H1 (cell line): ENCODE data around the gene ALOX15. TPM values are rescaled to one million over a fixed set of nuclear protein-coding genes. Genes with fewer than 3 reads are reported as not detected.
"Not testable (repeated sequence)": the region's sequence is repeated elsewhere in the genome, so short reads cannot be mapped to it uniquely, and the experiment has no call there.

Source experiments
- CTCF ChIA-PET: fragments of 300-600 bp; sonication (Branson Sonifier 250); formaldehyde crosslinking; loops from one replicate; lab custom pipeline; 2021; ENCODE audit not compliant: partially characterized antibody; lab: Charles Lee
- POLR2A ChIA-PET: fragments of 300-600 bp; sonication (Branson Sonifier 250); formaldehyde crosslinking; loops from one replicate; lab custom pipeline; 2021; ENCODE audit warnings: inconsistent platforms; ENCODE audit not compliant: partially characterized antibody; lab: Charles Lee
- DNase-seq, 2 experiments: peaks; one replicate each; pipeline versions ENCODE4 v3.0.0 to v3.0.0-alpha.2; 2010 to 2022; ENCODE audit warnings: low spot score in 2 of 2, low read depth in 1 of 2, mixed read lengths in 1 of 2
- FAIRE-seq: peaks from 2 replicates; lab custom pipeline; 2011; peaks lifted over from hg19 to GRCh38; lab: Jason Lieb, UNC
- H2AFZ ChIP-seq: 2 replicates; pipeline ENCODE4 v1.8.1; 2012; ENCODE audit warnings: low read length, inconsistent platforms
- H2AK5ac ChIP-seq: 2 replicates; pipeline ENCODE4 v1.6.1; 2013; ENCODE audit warnings: low read depth, low read length
- H2BK120ac ChIP-seq: replicated peaks from 2 replicates; pipeline ENCODE3; 2013; ENCODE audit warnings: low read depth, low read length, inconsistent platforms
- H2BK12ac ChIP-seq: 2 replicates; pipeline ENCODE4 v1.6.1; 2013; ENCODE audit warnings: low read depth, low read length
- H2BK15ac ChIP-seq: 2 replicates; pipeline ENCODE4 v1.6.1; 2013; ENCODE audit warnings: low read length
- H2BK20ac ChIP-seq: 2 replicates; pipeline ENCODE4 v1.6.1; 2013; ENCODE audit warnings: low read length
- H2BK5ac ChIP-seq: 2 replicates; pipeline ENCODE4 v1.6.1; 2013; ENCODE audit warnings: low read depth, low read length
- H3K14ac ChIP-seq: 2 replicates; pipeline ENCODE4 v1.6.1; 2013; ENCODE audit warnings: inconsistent platforms; ENCODE audit not compliant: insufficient read length
- H3K18ac ChIP-seq: 2 replicates; pipeline ENCODE4 v1.6.1; 2013; ENCODE audit warnings: low read length; ENCODE audit errors: extremely low read depth
- H3K23ac ChIP-seq: 2 replicates; pipeline ENCODE4 v1.6.1; 2013; ENCODE audit warnings: inconsistent platforms; ENCODE audit not compliant: insufficient read length
- H3K23me2 ChIP-seq: 2 replicates; pipeline ENCODE4 v1.6.1; 2013; ENCODE audit warnings: low read depth, low read length
- H3K27ac ChIP-seq: 2 replicates; pipeline ENCODE4 v1.6.1; 2011; ENCODE audit warnings: low read depth, low read length, inconsistent platforms
- H3K27me3 ChIP-seq, 4 experiments: replicated peaks in 1 of 4; 1 replicate in 1 of 4; 2 replicates in 3 of 4; pipeline versions ENCODE4 v1.6.1 to v1.8.1; 2011 to 2013; ENCODE audit warnings: low read length in 3 of 4, mild to moderate bottlenecking in 3 of 4, inconsistent platforms in 2 of 4, mixed read lengths in 2 of 4, moderate library complexity in 1 of 4; ENCODE audit not compliant: control insufficient read depth in 3 of 4, insufficient read depth in 3 of 4; ENCODE audit errors: extremely low read depth in 1 of 4
- H3K36me3 ChIP-seq, 4 experiments: 2 replicates each; pipeline versions ENCODE4 v1.6.1 to v1.8.1; 2011 to 2013; ENCODE audit warnings: mild to moderate bottlenecking in 4 of 4, low read length in 3 of 4, moderate library complexity in 2 of 4, control low read depth in 1 of 4, inconsistent platforms in 1 of 4; ENCODE audit not compliant: insufficient read depth in 4 of 4, control insufficient read depth in 2 of 4
- H3K4ac ChIP-seq: replicated peaks from 2 replicates; pipeline ENCODE3; 2013; ENCODE audit warnings: low read length, low read depth, mixed read lengths, inconsistent platforms; ENCODE audit not compliant: insufficient read length
- H3K4me1 ChIP-seq, 4 experiments: replicated peaks in 1 of 4; 1 replicate in 1 of 4; 2 replicates in 3 of 4; pipeline versions ENCODE4 v1.6.1 to v1.8.1; 2011 to 2013; ENCODE audit warnings: low read length in 3 of 4, inconsistent platforms in 2 of 4, mixed read lengths in 1 of 4; ENCODE audit not compliant: insufficient read depth in 4 of 4, control insufficient read depth in 3 of 4
- H3K4me2 ChIP-seq, 2 experiments: 2 replicates each; pipeline versions ENCODE4 v1.6.1 to v1.8.1; 2011 to 2013; ENCODE audit warnings: low read depth in 2 of 2, low read length in 2 of 2, control low read depth in 1 of 2, inconsistent platforms in 1 of 2, mild to moderate bottlenecking in 1 of 2; ENCODE audit not compliant: insufficient read depth in 1 of 2
- H3K4me3 ChIP-seq, 4 experiments: fragments of 200-600, 300-600 bp in 1 of 4; sonication (generic), shearing (Covaris generic), sonication (Bioruptor Twin) in 1 of 4; 2 replicates each; pipeline versions ENCODE4 v1.5.1 to v1.8.1; 2011 to 2016; ENCODE audit warnings: low read length in 4 of 4, low read depth in 3 of 4, control low read depth in 2 of 4, inconsistent platforms in 2 of 4, mild to moderate bottlenecking in 2 of 4, mixed read lengths in 1 of 4, moderate library complexity in 1 of 4; ENCODE audit not compliant: insufficient read depth in 2 of 4; ENCODE audit errors: extremely low read depth in 1 of 4
- H3K56ac ChIP-seq: replicated peaks from 2 replicates; pipeline ENCODE3; 2013; ENCODE audit warnings: low read depth, mild to moderate bottlenecking, mixed read lengths, low read length, inconsistent platforms; ENCODE audit not compliant: insufficient read length
- H3K79me1 ChIP-seq: 2 replicates; pipeline ENCODE4 v1.6.1; 2013; ENCODE audit warnings: low read depth, low read length, control low read depth
- H3K79me2 ChIP-seq, 2 experiments: 2 replicates each; pipeline versions ENCODE4 v1.6.1 to v1.8.1; 2012 to 2013; ENCODE audit warnings: low read length in 2 of 2, mild to moderate bottlenecking in 2 of 2, inconsistent platforms in 1 of 2; ENCODE audit not compliant: insufficient read depth in 2 of 2, control insufficient read depth in 1 of 2
- H3K9ac ChIP-seq, 4 experiments: replicated peaks in 1 of 4; 1 replicate in 1 of 4; 2 replicates in 3 of 4; pipeline versions ENCODE4 v1.6.1 to v1.8.1; 2011 to 2013; ENCODE audit warnings: low read depth in 3 of 4, low read length in 3 of 4, control low read depth in 2 of 4, mild to moderate bottlenecking in 2 of 4, moderate library complexity in 2 of 4, inconsistent platforms in 1 of 4; ENCODE audit errors: extremely low read depth in 1 of 4
- H3K9me3 ChIP-seq, 2 experiments: 2 replicates each; pipeline versions ENCODE4 v1.6.1 to v1.8.1; 2012 to 2013; ENCODE audit warnings: mild to moderate bottlenecking in 2 of 2, moderate library complexity in 2 of 2, control low read depth in 1 of 2, inconsistent platforms in 1 of 2, low read depth in 1 of 2, low read length in 1 of 2, mixed read lengths in 1 of 2; ENCODE audit not compliant: insufficient read depth in 2 of 2
- H4K20me1 ChIP-seq, 2 experiments: replicated peaks in 1 of 2; 2 replicates each; pipeline versions ENCODE3 to v1.8.1; 2011 to 2013; ENCODE audit warnings: inconsistent platforms in 2 of 2, low read length in 2 of 2, mild to moderate bottlenecking in 1 of 2; ENCODE audit not compliant: insufficient read depth in 2 of 2, control insufficient read depth in 1 of 2
- H4K5ac ChIP-seq: 2 replicates; pipeline ENCODE4 v1.6.1; 2013; ENCODE audit warnings: low read length, low read depth, mixed read lengths, inconsistent platforms; ENCODE audit not compliant: insufficient read length
- H4K8ac ChIP-seq: 2 replicates; pipeline ENCODE4 v1.8.0; 2013; ENCODE audit warnings: mild to moderate bottlenecking, moderate library complexity, low read length, inconsistent platforms; ENCODE audit not compliant: insufficient read depth; ENCODE audit errors: extremely low read depth
- H4K91ac ChIP-seq: replicated peaks from 2 replicates; pipeline ENCODE3; 2013; ENCODE audit warnings: low read length, mixed read lengths, inconsistent platforms; ENCODE audit not compliant: insufficient read length
- MAFK ChIP-seq: IDR thresholded peaks from 2 replicates; pipeline ENCODE4 v1.6.1; 2012; ENCODE audit warnings: low read depth, mild to moderate bottlenecking, improper control_type of control experiment, low read length
- POLR2AphosphoS5 ChIP-seq: IDR thresholded peaks from 2 replicates; pipeline ENCODE4 v1.6.1; 2011; ENCODE audit warnings: low read depth, low read length
- WGBS, 2 experiments: shearing (Covaris generic) in 1 of 2; methylation state at CpG; one replicate each; pipeline versions ENCODE4 v1.1.6 to v1.1.7; 2013 to 2015; ENCODE audit warnings: low lambda C conversion rate in 2 of 2, mixed read lengths in 2 of 2, inconsistent platforms in 1 of 2, low coverage in 1 of 2, missing lambda C conversion rate in 1 of 2; ENCODE audit not compliant: insufficient replicate concordance in 2 of 2, insufficient coverage in 1 of 2, insufficient read length in 1 of 2; ENCODE audit errors: extremely low coverage in 1 of 2, missing lambda C conversion rate in 1 of 2; 5-methylcytosine and 5-hydroxymethylcytosine counted together
- polyA plus RNA-seq, 7 experiments: library from polyadenylated mRNA; depleted of rRNA in 3 of 7; stranded (reverse) in 5 of 7; unstranded in 2 of 7; fragments of >200 nt in 5 of 7; fragments of 200-250 nt in 2 of 7; gene quantifications; 1 replicate in 5 of 7; 2 replicates in 1 of 7; 4 replicates in 1 of 7; pipeline versions ENCODE4 v1.2.1 to v1.2.3, GENCODE V29; 2011 to 2013; ENCODE audit warnings: missing spikeins in 2 of 7, mixed read lengths in 2 of 7
- total RNA-seq: library from RNA; stranded (reverse); fragmentation: NEBNext Ultra II Directional; extraction: Animal tissue kit (Norgen Biotek cat#: 25700); gene quantifications from 2 replicates; pipeline ENCODE4 v1.2.1, GENCODE V29; 2021

The ALOX15 gene
- total and polyA plus RNA-seq, 2 of the 8 experiments (the other 6 are each of a cell fraction or from before 2014, with no cell fraction given) = 1.5 to 1.7 TPM

DNA sequence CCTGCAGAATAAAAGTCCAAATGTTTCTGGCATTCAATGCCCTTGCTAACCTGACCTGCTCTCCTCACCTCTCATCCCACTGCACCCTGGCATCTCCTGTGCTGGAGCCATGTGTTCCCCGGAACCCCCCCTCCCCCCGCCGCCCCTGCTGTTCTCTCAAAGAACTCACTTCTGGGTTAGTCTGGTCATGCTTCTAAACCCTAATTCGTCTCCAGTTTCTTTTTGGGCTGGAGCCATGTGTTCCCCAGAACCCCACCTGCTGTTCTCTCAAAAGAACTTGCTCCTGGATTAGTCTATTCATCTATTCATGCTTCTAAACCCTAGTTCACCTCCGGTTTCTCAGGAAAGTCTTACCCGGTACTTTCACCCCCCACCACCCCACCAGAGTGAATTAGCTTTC lies 808 bp upstream of the ALOX15 start (continued):
- TF ChIP-seq MAFK (no peak), POLR2AphosphoS5 (no peak)
- TF ChIP-seq, all 59 proteins: peak for 0

DNA sequence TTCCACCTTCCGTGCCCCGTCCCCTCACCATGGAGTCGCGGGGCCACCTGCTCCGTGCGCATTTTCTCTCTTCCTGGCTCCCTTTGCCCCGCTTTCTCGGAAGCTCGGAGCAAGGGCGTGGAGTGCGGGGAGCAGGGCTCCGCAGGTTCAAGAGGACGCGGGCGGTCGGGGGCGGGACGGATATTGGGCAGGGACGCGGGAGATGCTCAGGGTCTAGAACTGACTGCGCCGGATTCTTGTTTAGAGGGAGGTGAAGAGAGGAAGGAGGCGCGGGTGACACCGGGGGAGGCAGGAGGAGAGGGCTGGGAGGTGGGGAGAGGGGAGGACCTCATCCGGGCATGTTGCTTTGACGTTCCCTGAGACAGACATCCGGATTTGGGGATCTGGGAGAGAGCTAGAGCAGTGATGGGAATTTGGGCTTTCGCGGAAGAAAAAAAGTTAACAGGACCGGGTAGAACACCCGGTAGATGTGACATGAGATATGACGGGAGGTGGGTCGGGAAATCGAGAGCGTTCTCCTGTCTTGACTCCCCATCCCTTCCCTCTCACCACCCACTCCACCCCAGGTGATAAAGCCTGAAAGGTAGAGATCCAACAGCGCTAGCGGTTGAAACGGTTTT lies 799 bp downstream of the ALOX15 start:
- POLR2A ChIA-PET = interaction anchor here (0.9 to 1.2 kb wide), 2 partner anchors 28 to 66 kb away, joined by 3 read pairs; no protein-coding TSS in a partner anchor
- CTCF ChIA-PET = interaction anchor here (0.7 to 1.4 kb wide), 3 partner anchors 9 to 75 kb away, joined by 3 to 5 read pairs (median 3); no protein-coding TSS in a partner anchor
- H4K5ac ChIP-seq, H3K79me2 ChIP-seq, H2BK5ac ChIP-seq, H3K9me3 ChIP-seq, H2AK5ac ChIP-seq, H2AFZ ChIP-seq, H4K20me1 ChIP-seq, H2BK12ac ChIP-seq, H3K36me3 ChIP-seq, H2BK120ac ChIP-seq, H3K4ac ChIP-seq, H3K18ac ChIP-seq, H3K9ac ChIP-seq, H3K79me1 ChIP-seq, FAIRE-seq, H3K23ac ChIP-seq, H2BK20ac ChIP-seq, H3K27ac ChIP-seq, H2BK15ac ChIP-seq, H3K56ac ChIP-seq, H4K91ac ChIP-seq, H3K14ac ChIP-seq, H4K8ac ChIP-seq: not testable (repeated sequence)
- H3K4me1 ChIP-seq = peaks cover under 1 to 16% (median 12%) of the 10 kb centered on the region in 4 experiments
- peak overlapping the region; percentile 78 to 91 for H3K4me2 ChIP-seq
- H3K23me2 ChIP-seq = peaks cover 11% of the 10 kb centered on the region; the same call in 1 of the 2 replicates
- WGBS, 2 experiments = 0% methylated on average over 9 of the region's 39 CpGs; no CpG with 5 or more reads in 1 of the 2 experiments
- DNase-seq = peak in 1 of 2 experiments; percentile 51
- peak overlapping the region; percentile 4 to 61 (median 33); a peak in 7 of 8 replicates for H3K4me3 ChIP-seq
- H3K27me3 ChIP-seq = peaks cover 27 to 64% (median 50%) of the 10 kb centered on the region in 4 experiments
